ENCODE results near the gene PLCB1.

PLCB1 gene

GRCh38 chr20:8132484-8133309, 631 bp downstream of the PLCB1 start:
- H3K4me3 ChIP-seq (ENCODE audit: low read depth, low read length) = no peak overlapping the region
- no peak for DNase-seq (ENCODE audit: low read depth)
- no peak for TF ChIP-seq CTCF (IDR thresholded peaks at IDR 0.05; ENCODE audit: low read depth, low read length)
- no peak for TF ChIP-seq MAX (IDR thresholded peaks at IDR 0.05; ENCODE audit: low read depth, low read length)
- TF ChIP-seq POLR2A (IDR thresholded peaks at IDR 0.05; ENCODE audit: extremely low read depth, insufficient read length) = no peak
- TF ChIP-seq MYC (IDR thresholded peaks at IDR 0.05; ENCODE audit: low read depth, low read length) = no peak

- DNase-seq (ENCODE audit: low read depth) = no peak
- no peak for TF ChIP-seq MYC (IDR thresholded peaks at IDR 0.05; ENCODE audit: low read depth, low read length)
- no peak for TF ChIP-seq MAX (IDR thresholded peaks at IDR 0.05; ENCODE audit: low read depth, low read length)
- no peak for TF ChIP-seq CTCF (IDR thresholded peaks at IDR 0.05; ENCODE audit: low read depth, low read length)
- TF ChIP-seq POLR2A (IDR thresholded peaks at IDR 0.05; ENCODE audit: extremely low read depth, insufficient read length) = no peak
- H3K4me3 ChIP-seq (ENCODE audit: low read depth, low read length) = no peak overlapping the region
Observed at GRCh38 chr20:8133310-8133768, 1.3 kb downstream of the PLCB1 start.

- no peak for DNase-seq (ENCODE audit: low read depth)
- TF ChIP-seq MYC (IDR thresholded peaks at IDR 0.05; ENCODE audit: low read depth, low read length) (no peak), MAX (IDR thresholded peaks at IDR 0.05; ENCODE audit: low read depth, low read length) (no peak), POLR2A (IDR thresholded peaks at IDR 0.05; ENCODE audit: extremely low read depth, insufficient read length) (no peak), CTCF (IDR thresholded peaks at IDR 0.05; ENCODE audit: low read depth, low read length) (no peak)
- no peak overlapping the region for H3K4me3 ChIP-seq (ENCODE audit: low read depth, low read length)
Observed at GRCh38 chr20:8133851-8134451, 1.9 kb downstream of the PLCB1 start.

GRCh38 chr20:8139899-8140298, 7.8 kb downstream of the PLCB1 start:
- DNase-seq (ENCODE audit: low read depth) = no peak
- H3K4me3 ChIP-seq (ENCODE audit: low read depth, low read length) = no peak overlapping the region
- TF ChIP-seq POLR2A (IDR thresholded peaks at IDR 0.05; ENCODE audit: extremely low read depth, insufficient read length) (no peak), MYC (IDR thresholded peaks at IDR 0.05; ENCODE audit: low read depth, low read length) (no peak)

GRCh38 chr20:8143474-8143873, 11.4 kb downstream of the PLCB1 start:
- no peak for DNase-seq (ENCODE audit: low read depth)
- TF ChIP-seq MAX (IDR thresholded peaks at IDR 0.05; ENCODE audit: low read depth, low read length) (no peak), POLR2A (IDR thresholded peaks at IDR 0.05; ENCODE audit: extremely low read depth, insufficient read length) (no peak), MYC (IDR thresholded peaks at IDR 0.05; ENCODE audit: low read depth, low read length) (no peak), CTCF (IDR thresholded peaks at IDR 0.05; ENCODE audit: low read depth, low read length) (no peak)
- H3K4me3 ChIP-seq (ENCODE audit: low read depth, low read length) = no peak overlapping the region
